ENCODE measurements around the gene CASKIN1.
A peak's percentile ranks its signal among the peaks of the same experiment; 100 is the strongest.

Gene CASKIN1

GRCh38 chr16:2232094-2232990 lies 35.9 kb upstream of the CASKIN1 start:
- DNase-seq (ENCODE audit: low spot score): no peak

GRCh38 chr16:2231016-2231931 lies 34.9 kb upstream of the CASKIN1 start:
- no peak for DNase-seq (ENCODE audit: low spot score)

GRCh38 chr16:2230376-2230775 lies 34.0 kb upstream of the CASKIN1 start:
- DNase-seq (ENCODE audit: low spot score): no peak

- no peak for DNase-seq (ENCODE audit: low spot score)
Measured at GRCh38 chr16:2229632-2230250, 33.3 kb upstream of the CASKIN1 start.

GRCh38 chr16:2229091-2229490 lies 32.7 kb upstream of the CASKIN1 start:
- no peak for DNase-seq (ENCODE audit: low spot score)

- DNase-seq (ENCODE audit: low spot score): no peak
Measured at GRCh38 chr16:2228161-2228824, 31.9 kb upstream of the CASKIN1 start.

GRCh38 chr16:2226918-2227317 lies 30.5 kb upstream of the CASKIN1 start:
- no peak for DNase-seq (ENCODE audit: low spot score)

GRCh38 chr16:2226245-2226793 lies 29.9 kb upstream of the CASKIN1 start:
- DNase-seq (ENCODE audit: low spot score): no peak

GRCh38 chr16:2223942-2224486 lies 27.6 kb upstream of the CASKIN1 start:
- peak; percentile 78 for DNase-seq (ENCODE audit: low spot score)

GRCh38 chr16:2223221-2223941 lies 27.0 kb upstream of the CASKIN1 start, which contains the start of gene E4F1:
TSS of gene E4F1 (plus strand) at chr16:2223591. CDS start at chr16:2223614, 23 bp downstream.
- peak; percentile 99 for DNase-seq (ENCODE audit: low spot score)

- DNase-seq (ENCODE audit: low spot score): no peak
Measured at GRCh38 chr16:2216330-2216729, 19.9 kb upstream of the CASKIN1 start.

- DNase-seq (ENCODE audit: low spot score): no peak
Measured at GRCh38 chr16:2214719-2214968, 18.2 kb upstream of the CASKIN1 start, which contains the start of gene PGP. TSS of gene PGP (minus strand) at chr16:2214840. CDS start at chr16:2214777, 63 bp downstream.

- no peak for DNase-seq (ENCODE audit: low spot score)
Measured at GRCh38 chr16:2213817-2214718, 17.7 kb upstream of the CASKIN1 start.

- no peak for DNase-seq (ENCODE audit: low spot score)
Measured at GRCh38 chr16:2212362-2213324, 16.2 kb upstream of the CASKIN1 start.

GRCh38 chr16:2211923-2212347 lies 15.5 kb upstream of the CASKIN1 start:
- no peak for DNase-seq (ENCODE audit: low spot score)

GRCh38 chr16:2210386-2211365 lies 14.3 kb upstream of the CASKIN1 start, which contains the start of gene BRICD5:
TSS of gene BRICD5 (minus strand) at chr16:2210863. CDS start at chr16:2210833, 30 bp downstream.
- DNase-seq (ENCODE audit: low spot score): no peak

GRCh38 chr16:2210009-2210332 lies 13.6 kb upstream of the CASKIN1 start:
- DNase-seq (ENCODE audit: low spot score): no peak
